RKO (cell line): Measurements from ENCODE around the gene QDPR.
A peak's percentile ranks its signal among the peaks of the same experiment; 100 is the strongest.
"Not testable (repeated sequence)": the region's sequence is repeated elsewhere in the genome, so short reads cannot be mapped to it uniquely, and the experiment has no call there.

ENCODE experiments used
- DNase-seq: peaks from one replicate; pipeline ENCODE4 v3.0.0-alpha.2; 2016; ENCODE audit warnings: low spot score

The QDPR gene

DNA sequence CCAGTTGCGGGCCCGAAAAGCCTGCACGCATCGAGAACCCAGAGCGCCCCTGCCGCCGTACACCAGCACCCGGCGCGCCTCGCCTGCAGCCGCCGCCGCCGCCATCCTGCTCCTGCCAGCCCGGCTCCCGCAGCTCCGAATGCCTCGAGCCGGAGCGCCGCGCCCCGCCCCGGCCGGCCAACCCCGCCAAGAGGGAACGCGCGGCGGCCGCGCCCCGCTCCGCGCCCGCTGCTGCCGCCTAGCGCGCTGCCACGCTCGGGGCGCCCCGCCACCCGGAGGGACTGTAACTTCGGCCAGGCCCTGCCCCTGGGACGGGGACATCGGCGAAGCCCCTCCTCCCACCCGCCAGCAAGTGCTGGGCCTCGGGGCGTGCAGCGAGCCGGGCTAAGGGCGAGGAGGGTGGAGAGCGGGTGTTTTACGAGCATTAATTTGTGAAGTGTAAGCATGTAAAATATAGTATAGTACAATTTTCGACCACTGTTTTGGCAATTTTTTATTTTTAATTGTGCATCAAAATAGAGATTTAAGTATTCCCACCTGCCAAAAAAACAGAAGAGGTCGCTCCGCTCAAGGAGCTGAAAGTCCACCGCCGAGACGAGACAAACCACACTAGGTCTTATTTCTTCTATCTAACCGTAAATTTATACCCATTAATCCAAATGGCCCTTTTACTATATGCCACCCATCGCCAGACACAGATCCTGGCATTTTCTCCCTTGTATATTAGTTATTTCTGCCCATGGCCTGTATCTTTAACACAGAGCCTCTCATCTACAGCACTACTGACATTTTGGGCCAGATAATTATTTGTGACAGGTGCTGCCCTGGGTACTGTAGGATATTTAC, at the start of gene QDPR:
Gene QDPR (minus strand): TSS at position 141 of the 846 bp plus-strand sequence. CDS start 36 bp downstream, at position 105.
- peak; percentile 81 for DNase-seq

GRCh38 chr4:17561195-17561909, 49.5 kb upstream of the QDPR start:
- peak; percentile 61 for DNase-seq

DNA sequence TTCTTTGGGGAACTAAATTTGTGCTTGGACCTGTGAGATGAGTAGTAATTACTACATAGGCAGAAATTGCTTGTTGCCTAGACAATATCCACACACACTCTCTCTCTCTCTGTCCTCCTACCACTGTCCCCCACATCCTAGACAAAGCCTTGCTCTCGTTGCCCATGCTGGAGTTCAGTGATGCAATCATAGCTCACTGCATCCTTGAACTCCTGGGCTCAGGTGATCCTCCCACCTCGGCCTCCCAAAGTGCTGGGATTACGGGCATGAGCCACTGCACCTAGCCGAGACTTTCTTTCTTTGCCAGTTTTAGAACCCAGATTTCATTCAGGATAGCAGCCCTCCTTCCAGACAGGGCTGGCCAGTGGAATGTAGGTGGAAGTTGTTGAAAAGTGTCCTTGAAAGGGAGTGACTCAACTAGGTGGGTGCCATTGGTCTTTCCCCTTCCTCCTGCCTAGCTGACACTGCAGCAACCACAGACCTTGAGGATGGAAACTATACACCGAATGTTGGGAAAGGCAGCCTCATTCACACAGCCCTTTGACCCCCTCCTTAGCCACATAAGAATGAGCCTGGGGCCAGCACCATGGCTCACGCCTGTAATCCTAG, 48.3 kb upstream of the QDPR start:
- no peak for DNase-seq

GRCh38 chr4:17559709-17560048, 47.8 kb upstream of the QDPR start:
- DNase-seq, result no peak

GRCh38 chr4:17558941-17559708, 47.2 kb upstream of the QDPR start:
- DNase-seq, result no peak

DNA sequence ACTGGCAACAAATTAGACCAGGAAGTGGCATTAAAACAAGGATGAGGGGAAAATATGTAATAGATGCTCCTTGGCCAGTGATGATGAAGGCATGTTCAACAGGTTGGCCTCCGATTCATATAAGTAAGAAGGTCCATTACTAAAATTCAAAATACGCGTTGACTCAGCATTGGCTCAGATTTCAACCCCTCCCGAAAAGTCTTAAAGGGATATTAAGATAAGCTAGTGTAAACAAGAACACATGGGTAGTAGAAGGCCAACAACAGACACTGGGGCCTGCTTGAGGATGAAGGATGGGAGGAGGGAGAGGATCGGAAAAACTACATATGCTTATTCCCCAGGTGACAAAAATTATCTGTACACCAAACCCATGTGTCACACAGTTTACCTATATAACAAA, 46.0 kb upstream of the QDPR start:
- peak; percentile 35 for DNase-seq

DNA sequence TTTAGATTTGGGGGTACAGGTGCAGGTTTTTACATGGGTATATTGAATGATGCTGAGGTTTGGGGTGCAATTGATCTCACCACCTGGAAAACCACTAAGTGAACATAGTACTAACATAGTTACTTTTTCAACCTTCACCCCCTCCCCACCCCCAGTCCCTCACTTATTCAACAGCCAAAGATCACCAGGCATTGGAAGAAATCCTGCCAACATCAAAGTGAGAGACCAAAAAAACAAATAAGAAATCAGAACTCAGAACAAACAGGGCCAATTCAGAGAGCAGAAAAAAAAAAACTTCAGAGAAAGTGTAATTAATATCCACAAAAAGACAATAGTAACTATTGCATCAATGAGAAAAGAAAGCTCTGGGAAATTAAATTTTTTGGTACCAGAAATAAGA, 44.6 kb upstream of the QDPR start:
- no peak for DNase-seq

DNA sequence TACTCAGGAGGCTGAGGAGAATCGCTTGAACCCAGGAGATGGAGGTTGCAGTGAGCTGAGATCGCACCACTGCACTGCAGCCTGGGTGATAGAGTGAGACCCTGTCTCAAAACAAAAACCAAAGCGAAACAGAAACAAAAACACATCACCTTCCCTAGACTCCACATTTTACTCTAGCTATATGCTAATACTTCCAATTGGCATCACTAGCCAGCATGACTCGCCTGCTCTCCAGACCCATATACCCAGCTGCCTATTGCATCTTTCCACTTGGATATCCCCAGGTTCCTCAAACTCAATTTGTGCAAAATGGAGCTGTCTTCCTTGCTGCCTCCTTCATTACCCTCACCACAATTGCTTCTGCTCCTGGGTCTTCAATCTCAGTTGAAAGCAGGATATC, 42.7 kb upstream of the QDPR start:
- DNase-seq, result no peak

DNA sequence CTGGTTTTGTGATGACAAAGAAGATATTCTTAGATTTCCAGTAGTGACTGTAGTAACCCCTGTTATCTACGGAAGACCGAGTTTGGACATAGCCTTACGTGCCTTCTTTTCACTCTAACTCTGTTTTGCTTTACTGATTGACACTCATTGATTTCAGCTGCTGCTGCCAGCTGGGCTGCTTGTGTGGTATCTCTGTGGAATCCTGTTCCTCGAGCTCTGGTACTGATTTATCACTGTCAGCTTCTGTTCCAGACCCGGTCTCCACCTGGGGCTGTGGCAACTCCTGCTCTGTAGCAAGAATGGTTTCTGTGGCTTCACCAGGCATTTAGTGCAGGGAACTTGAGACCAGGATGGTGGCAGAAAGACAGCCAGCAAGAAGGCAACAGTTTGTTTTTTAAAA, 40.5 kb upstream of the QDPR start:
- no peak for DNase-seq

DNA sequence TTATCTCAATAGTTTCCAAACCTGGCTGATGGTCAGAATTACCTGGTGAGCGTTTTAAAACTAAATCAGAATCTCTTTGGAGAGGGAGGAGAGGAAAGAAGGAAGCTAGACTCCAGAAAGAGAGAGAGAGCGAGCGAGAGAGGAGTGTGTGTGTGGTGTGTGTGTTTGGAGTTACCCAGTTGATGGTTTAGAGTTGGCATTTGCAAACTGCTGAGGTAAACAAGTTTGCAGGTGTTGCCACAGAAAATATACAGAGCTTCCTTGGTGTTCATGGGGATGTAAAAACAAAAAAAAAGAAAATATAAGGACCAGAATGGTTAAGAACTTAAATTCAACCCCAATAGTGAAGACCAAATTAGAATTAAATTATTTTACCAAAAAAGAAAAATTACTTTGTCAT, 38.7 kb upstream of the QDPR start:
- DNase-seq, result no peak

DNA sequence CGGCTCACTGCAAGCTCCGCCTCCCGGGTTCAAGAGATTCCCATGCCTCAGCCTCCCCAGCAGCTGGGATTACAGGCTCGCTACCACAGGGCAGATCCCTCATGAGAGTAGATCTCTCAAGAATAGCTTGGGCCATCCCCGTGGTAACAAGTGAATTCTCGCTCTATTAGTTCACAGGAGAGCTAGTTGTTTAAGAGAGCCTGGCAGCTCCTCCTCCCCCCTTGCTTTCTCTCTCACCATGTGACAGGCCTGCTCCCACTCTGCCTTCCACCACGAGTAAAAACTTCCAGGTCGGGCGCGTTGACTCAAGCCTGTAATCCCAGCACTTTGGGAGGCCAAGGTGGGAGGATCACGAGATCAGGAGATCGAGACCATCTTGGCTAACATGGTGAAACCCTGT, 34.8 kb upstream of the QDPR start:
- no peak for DNase-seq

DNA sequence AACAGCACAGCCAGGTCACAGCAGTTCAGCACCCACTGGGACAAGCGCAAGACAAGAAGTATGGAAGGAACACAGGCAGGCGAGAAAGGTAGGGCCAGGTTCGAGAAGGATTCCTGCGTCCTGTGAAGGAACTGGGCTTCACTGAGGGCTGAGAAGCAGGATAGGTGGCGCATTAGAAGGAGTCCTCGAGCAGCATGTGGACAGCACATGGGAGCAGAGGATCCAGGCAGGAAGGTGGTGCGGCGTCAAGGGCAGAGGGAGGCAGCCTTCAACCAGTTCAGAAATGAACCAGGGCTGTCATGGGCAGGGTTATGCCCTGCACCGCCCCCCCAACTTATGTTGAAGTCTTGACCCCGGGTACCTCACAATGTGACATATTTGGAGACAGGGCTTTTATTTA, 34.3 kb upstream of the QDPR start:
- no peak for DNase-seq

DNA sequence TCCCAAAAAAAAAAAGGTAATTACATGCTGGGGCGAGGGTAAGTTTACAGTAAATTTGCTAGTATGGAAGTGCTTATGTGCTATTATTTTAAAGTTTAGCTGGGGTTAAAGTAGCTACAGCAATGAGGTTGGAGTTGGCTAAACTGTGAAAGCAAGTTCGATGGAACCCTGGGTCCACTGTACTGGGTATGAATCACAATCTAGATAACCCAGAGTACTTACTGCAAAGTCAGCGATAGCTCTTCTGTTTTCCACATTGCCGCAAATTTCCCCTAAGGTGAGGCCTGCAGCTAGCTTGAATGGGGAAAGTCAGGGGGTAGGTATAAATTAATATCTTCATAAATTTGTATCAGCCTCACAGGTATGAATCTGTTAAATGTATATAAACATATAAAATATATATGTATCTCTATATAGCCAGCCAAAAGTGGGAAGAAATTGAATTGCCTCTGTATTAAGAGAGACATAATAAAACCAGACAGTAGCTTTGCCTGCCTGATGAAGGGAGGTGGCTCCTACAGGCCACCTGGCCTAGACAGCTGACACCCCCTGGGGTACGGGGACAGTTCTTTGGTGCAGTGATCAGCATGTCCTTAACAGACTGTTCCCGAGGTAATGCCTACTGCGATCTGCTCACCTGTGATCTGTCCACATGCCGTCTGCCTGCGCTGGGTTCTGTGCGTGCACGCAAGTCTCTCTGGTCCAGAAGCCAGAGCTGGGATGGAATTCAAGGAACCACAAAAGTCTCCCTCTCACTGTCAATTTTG, 33.7 kb upstream of the QDPR start:
- no peak for DNase-seq

DNA sequence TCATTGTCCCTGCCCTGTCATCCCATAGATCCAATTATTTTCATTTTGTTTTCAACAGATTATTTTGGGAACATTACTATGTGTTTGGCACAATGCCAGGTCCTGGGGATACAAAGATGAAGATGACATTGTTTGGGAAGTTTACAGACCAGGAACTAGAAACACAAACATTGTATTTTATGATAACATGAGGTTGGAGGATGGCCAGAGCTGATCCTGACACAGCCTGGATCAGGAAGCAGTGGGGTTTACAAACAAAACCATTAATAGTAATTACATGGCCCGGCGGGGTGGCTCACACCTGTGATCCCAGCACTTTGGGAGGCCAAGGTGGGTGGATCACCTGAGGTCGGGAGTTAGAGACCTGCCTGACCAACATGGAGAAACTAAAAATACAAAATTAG, 32.9 kb upstream of the QDPR start:
- DNase-seq, result no peak

DNA sequence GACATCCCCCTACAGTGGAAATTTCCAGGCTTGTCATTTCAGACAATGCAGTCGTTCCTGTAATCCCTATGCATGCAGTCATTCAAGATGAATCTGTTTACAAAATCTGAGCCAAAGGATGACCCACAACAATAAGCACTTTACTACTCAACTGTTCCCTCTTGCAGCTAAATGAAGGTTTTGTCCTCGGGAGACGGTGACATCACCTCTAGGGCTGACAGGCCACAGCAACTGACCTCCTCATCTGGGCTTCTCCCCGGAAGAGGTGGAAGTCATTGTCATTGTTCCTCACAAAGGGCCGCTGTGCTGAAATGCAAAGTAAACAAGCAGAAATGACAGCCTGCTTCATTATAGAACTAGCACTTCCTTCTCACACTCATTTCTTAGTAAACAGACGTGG, 32.3 kb upstream of the QDPR start:
- DNase-seq, result no peak

- not testable (repeated sequence) for DNase-seq
Observed at GRCh38 chr4:17537060-17537459, 25.2 kb upstream of the QDPR start.

GRCh38 chr4:17535906-17536305, 24.0 kb upstream of the QDPR start:
- peak; percentile 18 for DNase-seq

- no peak for DNase-seq
Observed at GRCh38 chr4:17535242-17535641, 23.4 kb upstream of the QDPR start.

DNA sequence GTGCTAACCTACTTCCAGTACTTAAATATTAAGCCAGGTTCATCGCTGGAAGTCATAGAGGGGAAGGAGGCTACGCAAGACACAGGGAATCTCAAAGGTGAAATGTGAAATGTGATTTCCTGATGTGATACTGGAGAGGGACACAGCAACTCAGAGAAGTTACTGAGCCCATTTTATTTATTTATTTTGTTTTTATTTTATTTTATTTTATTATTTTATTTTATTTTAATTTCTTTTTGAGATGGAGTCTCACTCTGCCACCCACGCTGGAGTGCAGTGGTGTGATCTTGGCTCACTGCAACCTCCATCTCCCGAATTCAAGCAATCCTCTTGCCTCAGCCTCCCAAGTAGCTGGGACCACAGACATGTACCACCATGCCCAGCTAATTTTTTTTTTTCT, 22.8 kb upstream of the QDPR start:
- no peak for DNase-seq

DNA sequence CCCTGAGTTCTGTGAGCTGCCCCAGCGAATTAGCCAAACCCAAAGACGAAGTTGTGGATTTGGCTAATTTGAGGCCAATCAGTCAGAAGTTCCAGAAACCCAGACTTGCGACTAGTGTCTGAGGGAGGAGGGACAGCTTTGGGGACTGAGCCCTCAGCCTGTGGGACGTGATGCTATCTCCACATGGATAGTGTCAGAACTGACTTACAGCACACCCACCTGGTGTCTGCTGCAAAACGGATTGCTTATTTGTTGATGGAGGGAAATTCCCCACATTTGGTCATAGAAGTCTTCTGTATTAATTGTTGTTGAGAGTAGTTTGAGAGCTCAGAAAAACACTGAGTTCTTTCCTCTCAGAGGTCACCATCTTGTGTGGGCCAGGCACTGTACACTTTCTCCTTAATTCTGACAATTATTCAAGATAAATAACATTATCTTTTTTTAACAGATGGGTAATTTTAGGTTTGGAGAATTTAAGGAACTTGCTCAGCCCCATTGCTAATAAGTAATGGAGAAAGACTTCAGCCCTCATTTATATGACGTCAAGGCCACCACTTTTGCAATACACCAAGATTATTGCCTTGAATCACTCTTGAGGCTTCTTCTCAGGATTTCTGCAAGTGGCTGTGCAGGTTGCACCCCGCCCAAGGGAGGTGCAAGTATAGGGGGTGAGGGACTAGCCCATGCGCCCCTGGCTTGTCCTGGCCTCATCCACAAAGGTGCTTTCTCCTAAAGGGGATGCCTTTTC, 19.8 kb upstream of the QDPR start:
- no peak for DNase-seq
